ENCODE results near the gene ITPK1.

ITPK1 gene

GRCh38 chr14:92914087-92914656, 201.6 kb downstream of the ITPK1 start:
- no peak for DNase-seq (ENCODE audit: extremely low spot score)
- CTCF ChIA-PET, result interaction anchor here (1.4 kb wide), 1 partner anchor 10 kb away, joined by 4 read pairs; no protein-coding TSS in a partner anchor
- POLR2A ChIA-PET, result no interaction called here
- no peak for TF ChIP-seq CTCF (IDR thresholded peaks at IDR 0.05; ENCODE audit: control extremely low read depth, extremely low read depth, low read depth, missing control alignments)

- POLR2A ChIA-PET, result no interaction called here
Observed at GRCh38 chr14:92907316-92907911, 208.3 kb downstream of the ITPK1 start.

GRCh38 chr14:92906823-92907222, 208.9 kb downstream of the ITPK1 start:
- CTCF ChIA-PET, result interaction anchor here (1.2 kb wide), 1 partner anchor 9 kb away, joined by 3 read pairs; no protein-coding TSS in a partner anchor
- no peak for TF ChIP-seq CTCF (IDR thresholded peaks at IDR 0.05; ENCODE audit: control extremely low read depth, extremely low read depth, low read depth, missing control alignments)
- no peak for DNase-seq (ENCODE audit: extremely low spot score)
- POLR2A ChIA-PET, result no interaction called here

More at GRCh38 chr14:92907316-92907911, 208.3 kb downstream of the ITPK1 start:
- CTCF ChIA-PET, result interaction anchor here (1.2 kb wide), 1 partner anchor 8 kb away, joined by 3 read pairs; no protein-coding TSS in a partner anchor
- TF ChIP-seq CTCF (IDR thresholded peaks at IDR 0.05; ENCODE audit: control extremely low read depth, extremely low read depth, low read depth, missing control alignments), result no peak
- no peak for DNase-seq (ENCODE audit: extremely low spot score)

GRCh38 chr14:92906420-92906819, 209.3 kb downstream of the ITPK1 start:
- CTCF ChIA-PET, result interaction anchor here (1.2 kb wide), 1 partner anchor 9 kb away, joined by 3 read pairs; no protein-coding TSS in a partner anchor
- DNase-seq (ENCODE audit: extremely low spot score), result no peak
- no peak for TF ChIP-seq CTCF (IDR thresholded peaks at IDR 0.05; ENCODE audit: control extremely low read depth, extremely low read depth, low read depth, missing control alignments)
- POLR2A ChIA-PET, result no interaction called here

GRCh38 chr14:92905667-92906066, 210.1 kb downstream of the ITPK1 start:
- no peak for TF ChIP-seq CTCF (IDR thresholded peaks at IDR 0.05; ENCODE audit: control extremely low read depth, extremely low read depth, low read depth, missing control alignments)
- CTCF ChIA-PET, result interaction anchor here (1.0 to 1.2 kb wide), 2 partner anchors 10 to 12 kb away, joined by 3 read pairs; no protein-coding TSS in a partner anchor
- DNase-seq (ENCODE audit: extremely low spot score), result no peak
- POLR2A ChIA-PET, result no interaction called here

GRCh38 chr14:92903359-92903758, 212.4 kb downstream of the ITPK1 start:
- TF ChIP-seq CTCF (IDR thresholded peaks at IDR 0.05; ENCODE audit: control extremely low read depth, extremely low read depth, low read depth, missing control alignments), result no peak
- CTCF ChIA-PET, result no interaction called here
- DNase-seq (ENCODE audit: extremely low spot score), result no peak
- POLR2A ChIA-PET, result no interaction called here
